HepG2 (cell line): ENCODE data around the gene PPP1CA.

Experiments
- HOMEZ ChIP-seq: IDR thresholded peaks from 2 replicates; pipeline ENCODE4 v1.6.1; 2016; ENCODE audit warnings: low read depth
- MAX ChIP-seq: IDR thresholded peaks from 2 replicates; pipeline ENCODE4 v1.6.1; 2012; ENCODE audit warnings: inconsistent platforms
- MXI1 ChIP-seq: IDR thresholded peaks from 3 replicates; pipeline ENCODE4 v1.6.1; 2012; ENCODE audit warnings: low read depth, low read length, inconsistent platforms, borderline replicate concordance
- RNF219 ChIP-seq: sonication (generic); formaldehyde crosslinking; IDR thresholded peaks from 2 replicates; pipeline ENCODE4 v1.5.0; 2020; ENCODE audit warnings: mild to moderate bottlenecking, missing genetic modification reagents
- SMAD1 ChIP-seq: sonication (generic); formaldehyde crosslinking; IDR thresholded peaks from 2 replicates; pipeline ENCODE4 v1.4.0; 2020; ENCODE audit warnings: missing genetic modification reagents, low read depth, mild to moderate bottlenecking, borderline replicate concordance
- SP1 ChIP-seq, 2 experiments: fragments of 450-650 bp in 1 of 2; sonication (generic) in 1 of 2; formaldehyde crosslinking in 1 of 2; IDR thresholded peaks; 2 replicates each; pipeline versions ENCODE4 v1.4.0 to v1.6.1; 2016 to 2020; ENCODE audit warnings: missing genetic modification reagents in 1 of 2
- SSRP1 ChIP-seq: IDR thresholded peaks from 2 replicates; pipeline ENCODE4 v1.6.1; 2016; ENCODE audit warnings: control low read depth
- TP53 ChIP-seq: sonication (generic); formaldehyde crosslinking; conservative IDR thresholded peaks from 2 replicates; pipeline ENCODE4 v1.4.0; 2020; ENCODE audit warnings: missing genetic modification reagents
- ZNF253 ChIP-seq: sonication (generic); formaldehyde crosslinking; IDR thresholded peaks from 2 replicates; pipeline ENCODE4 v1.8.0; 2022; ENCODE audit warnings: mild to moderate bottlenecking, missing genetic modification reagents, borderline replicate concordance
- ZNF264 ChIP-seq: sonication (generic); formaldehyde crosslinking; IDR thresholded peaks from 2 replicates; pipeline ENCODE4 v1.4.0; 2020; ENCODE audit warnings: missing genetic modification reagents
- ZNF44 ChIP-seq: sonication (generic); formaldehyde crosslinking; IDR thresholded peaks from 2 replicates; pipeline ENCODE4 v1.5.1; 2020; ENCODE audit warnings: mild to moderate bottlenecking, missing genetic modification reagents
- ZNF510 ChIP-seq: sonication (generic); formaldehyde crosslinking; IDR thresholded peaks from 2 replicates; pipeline ENCODE4 v1.4.0; 2020; ENCODE audit warnings: low read depth, mild to moderate bottlenecking, missing genetic modification reagents
- TF ChIP-seq, protein P1 (sequence below): sonication (generic); formaldehyde crosslinking; IDR thresholded peaks from 2 replicates; pipeline ENCODE4 v1.4.0; 2020; ENCODE audit warnings: low read depth, mild to moderate bottlenecking, missing genetic modification reagents
- TF ChIP-seq, protein P2 (sequence below): sonication (generic); formaldehyde crosslinking; IDR thresholded peaks from 2 replicates; pipeline ENCODE4 v1.5.0; 2020; ENCODE audit warnings: mild to moderate bottlenecking, missing genetic modification reagents, moderate library complexity

- TF ChIP-seq, protein P1, sequence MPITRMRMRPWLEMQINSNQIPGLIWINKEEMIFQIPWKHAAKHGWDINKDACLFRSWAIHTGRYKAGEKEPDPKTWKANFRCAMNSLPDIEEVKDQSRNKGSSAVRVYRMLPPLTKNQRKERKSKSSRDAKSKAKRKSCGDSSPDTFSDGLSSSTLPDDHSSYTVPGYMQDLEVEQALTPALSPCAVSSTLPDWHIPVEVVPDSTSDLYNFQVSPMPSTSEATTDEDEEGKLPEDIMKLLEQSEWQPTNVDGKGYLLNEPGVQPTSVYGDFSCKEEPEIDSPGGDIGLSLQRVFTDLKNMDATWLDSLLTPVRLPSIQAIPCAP, result no peak
- no peak for TF ChIP-seq SP1 (IDR thresholded peaks at IDR 0.05)
- no peak for TF ChIP-seq SP1 (CRISPR knock-in tag; IDR thresholded peaks at IDR 0.05)
- no peak for TF ChIP-seq ZNF510 (CRISPR knock-in tag)
- TF ChIP-seq, protein P2, sequence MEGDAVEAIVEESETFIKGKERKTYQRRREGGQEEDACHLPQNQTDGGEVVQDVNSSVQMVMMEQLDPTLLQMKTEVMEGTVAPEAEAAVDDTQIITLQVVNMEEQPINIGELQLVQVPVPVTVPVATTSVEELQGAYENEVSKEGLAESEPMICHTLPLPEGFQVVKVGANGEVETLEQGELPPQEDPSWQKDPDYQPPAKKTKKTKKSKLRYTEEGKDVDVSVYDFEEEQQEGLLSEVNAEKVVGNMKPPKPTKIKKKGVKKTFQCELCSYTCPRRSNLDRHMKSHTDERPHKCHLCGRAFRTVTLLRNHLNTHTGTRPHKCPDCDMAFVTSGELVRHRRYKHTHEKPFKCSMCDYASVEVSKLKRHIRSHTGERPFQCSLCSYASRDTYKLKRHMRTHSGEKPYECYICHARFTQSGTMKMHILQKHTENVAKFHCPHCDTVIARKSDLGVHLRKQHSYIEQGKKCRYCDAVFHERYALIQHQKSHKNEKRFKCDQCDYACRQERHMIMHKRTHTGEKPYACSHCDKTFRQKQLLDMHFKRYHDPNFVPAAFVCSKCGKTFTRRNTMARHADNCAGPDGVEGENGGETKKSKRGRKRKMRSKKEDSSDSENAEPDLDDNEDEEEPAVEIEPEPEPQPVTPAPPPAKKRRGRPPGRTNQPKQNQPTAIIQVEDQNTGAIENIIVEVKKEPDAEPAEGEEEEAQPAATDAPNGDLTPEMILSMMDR (CRISPR knock-in tag), result no peak
- no peak for TF ChIP-seq ZNF264 (CRISPR knock-in tag)
- TF ChIP-seq ZNF44, result no peak
- TF ChIP-seq ZNF253, result no peak
- TF ChIP-seq MAX, result no peak
- TF ChIP-seq SSRP1 (CRISPR knock-in tag), result no peak
- no peak for TF ChIP-seq SMAD1 (CRISPR knock-in tag)
- TF ChIP-seq MXI1, result no peak
- no peak for TF ChIP-seq RNF219 (CRISPR knock-in tag)
- TF ChIP-seq HOMEZ (CRISPR knock-in tag), result no peak
- no peak for TF ChIP-seq TP53 (CRISPR knock-in tag)
These were observed 4.9 kb downstream of the PPP1CA start for GRCh38 chr11:67396587-67397389.
